Ishikawa (cell line): ENCODE data around the gene TRPM1.

Source experiments
- CEBPB ChIP-seq: IDR thresholded peaks from 2 replicates; pipeline ENCODE4 v1.6.1; 2012
- CREB1 ChIP-seq: IDR thresholded peaks from 2 replicates; pipeline ENCODE4 v1.6.1; 2012; ENCODE audit warnings: low read depth
- EGR1 ChIP-seq: IDR thresholded peaks from 2 replicates; pipeline ENCODE4 v1.6.1; 2012
- EP300 ChIP-seq: IDR thresholded peaks from 2 replicates; pipeline ENCODE4 v1.6.1; 2012; ENCODE audit warnings: borderline replicate concordance
- FOXM1 ChIP-seq: IDR thresholded peaks from 2 replicates; pipeline ENCODE4 v1.6.1; 2012; ENCODE audit warnings: low read depth, borderline replicate concordance
- NFIC ChIP-seq: IDR thresholded peaks from 2 replicates; pipeline ENCODE4 v1.6.1; 2012
- RAD21 ChIP-seq: IDR thresholded peaks from 2 replicates; pipeline ENCODE4 v1.6.1; 2012; ENCODE audit warnings: low read depth
- TAF1 ChIP-seq: IDR thresholded peaks from 2 replicates; pipeline ENCODE4 v1.6.1; 2012; ENCODE audit warnings: low read depth, mild to moderate bottlenecking
- TCF12 ChIP-seq: IDR thresholded peaks from 2 replicates; pipeline ENCODE4 v1.6.1; 2012; ENCODE audit warnings: low read depth
- TEAD4 ChIP-seq: IDR thresholded peaks from 2 replicates; pipeline ENCODE4 v1.6.1; 2012
- YY1 ChIP-seq: IDR thresholded peaks from 2 replicates; pipeline ENCODE4 v1.6.1; 2012; ENCODE audit warnings: low read depth
- ZBTB7A ChIP-seq: IDR thresholded peaks from 2 replicates; pipeline ENCODE4 v1.6.1; 2012; ENCODE audit warnings: low read depth
- TF ChIP-seq, protein P1 (sequence below): IDR thresholded peaks from 2 replicates; pipeline ENCODE4 v1.6.1; 2012
- TF ChIP-seq, protein P2 (sequence below): IDR thresholded peaks from 2 replicates; pipeline ENCODE4 v1.6.1; 2012
- TF ChIP-seq, protein P3 (sequence below): IDR thresholded peaks from 2 replicates; pipeline ENCODE4 v1.6.1; 2012; ENCODE audit warnings: low read depth, mild to moderate bottlenecking

Gene TRPM1

DNA sequence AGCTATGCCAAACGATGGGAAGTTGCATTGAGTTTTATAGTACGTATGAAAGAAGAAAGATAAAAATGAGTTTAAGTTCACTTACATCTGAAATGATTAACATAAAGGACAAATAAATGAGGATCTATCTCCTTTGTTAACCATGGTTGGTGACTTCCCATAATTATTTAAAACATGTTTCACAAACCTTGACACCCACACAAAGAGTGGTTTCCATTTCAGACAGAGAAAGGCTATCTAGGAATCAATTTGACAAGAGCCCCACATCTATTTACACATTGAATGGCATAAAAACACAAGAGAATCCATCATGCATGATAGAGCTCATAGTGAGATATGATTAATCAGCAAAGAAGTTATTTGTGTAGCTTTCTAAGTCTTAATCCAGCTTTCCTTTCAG, 95.9 kb downstream of the TRPM1 start:
- TF ChIP-seq EGR1 (no peak), YY1 (no peak), CEBPB (no peak), TCF12 (no peak), TEAD4 (no peak), ZBTB7A (no peak), TAF1 (no peak)
- TF ChIP-seq, protein P1, sequence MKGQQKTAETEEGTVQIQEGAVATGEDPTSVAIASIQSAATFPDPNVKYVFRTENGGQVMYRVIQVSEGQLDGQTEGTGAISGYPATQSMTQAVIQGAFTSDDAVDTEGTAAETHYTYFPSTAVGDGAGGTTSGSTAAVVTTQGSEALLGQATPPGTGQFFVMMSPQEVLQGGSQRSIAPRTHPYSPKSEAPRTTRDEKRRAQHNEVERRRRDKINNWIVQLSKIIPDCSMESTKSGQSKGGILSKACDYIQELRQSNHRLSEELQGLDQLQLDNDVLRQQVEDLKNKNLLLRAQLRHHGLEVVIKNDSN, result no peak
- TF ChIP-seq, protein P2, sequence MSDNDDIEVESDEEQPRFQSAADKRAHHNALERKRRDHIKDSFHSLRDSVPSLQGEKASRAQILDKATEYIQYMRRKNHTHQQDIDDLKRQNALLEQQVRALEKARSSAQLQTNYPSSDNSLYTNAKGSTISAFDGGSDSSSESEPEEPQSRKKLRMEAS, result no peak

DNA sequence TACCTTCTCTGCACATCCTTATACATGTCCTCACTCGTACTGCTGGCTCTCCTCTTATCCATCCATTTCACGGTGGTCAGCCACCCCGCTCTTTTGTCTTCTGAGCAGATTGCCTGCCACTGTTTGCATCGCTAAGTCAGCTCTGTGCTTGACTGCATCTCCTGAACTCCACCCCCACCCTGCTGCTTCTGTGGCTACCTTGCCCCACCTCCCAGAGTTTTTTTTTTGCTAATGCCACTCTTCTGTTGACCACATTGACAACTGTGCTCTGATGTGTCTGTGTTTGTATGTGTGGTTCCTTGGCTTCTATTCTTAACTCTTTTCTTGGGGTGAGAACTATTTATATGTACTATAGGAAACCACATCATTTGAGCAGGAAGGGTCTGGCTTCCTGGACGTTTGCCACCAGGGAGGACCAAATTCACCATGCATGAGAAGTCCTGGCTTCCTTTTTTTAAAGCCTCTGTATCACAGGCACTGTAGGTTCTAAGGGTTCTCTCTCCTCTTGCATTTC, 97.2 kb downstream of the TRPM1 start:
- TF ChIP-seq FOXM1 (no peak), TEAD4 (no peak), EP300 (no peak), CEBPB (no peak), ZBTB7A (no peak)

DNA sequence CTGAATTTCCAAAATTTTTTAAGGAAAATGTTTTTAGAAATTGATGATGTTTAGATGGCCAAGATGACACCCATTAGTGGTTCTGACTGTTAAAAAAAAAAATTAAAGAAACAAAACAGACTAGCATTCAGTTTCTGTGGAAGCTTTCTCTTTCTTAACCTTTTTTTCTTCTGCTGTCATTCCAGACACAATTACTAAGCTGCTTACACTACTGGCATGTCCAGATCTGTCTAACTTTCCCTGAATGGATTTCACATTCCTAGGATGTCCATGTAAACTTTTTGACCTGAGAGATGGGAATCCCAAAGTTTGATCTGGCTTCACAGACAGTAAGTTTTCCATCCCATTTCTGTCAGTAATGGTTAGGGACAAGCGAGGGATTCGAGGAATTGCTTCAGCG, 99.8 kb downstream of the TRPM1 start:
- TF ChIP-seq ZBTB7A (no peak), EP300 (no peak), TAF1 (no peak), RAD21 (no peak), EGR1 (no peak), CREB1 (no peak), CEBPB (no peak), FOXM1 (no peak)
- TF ChIP-seq, protein P2, result no peak
- TF ChIP-seq, protein P3, sequence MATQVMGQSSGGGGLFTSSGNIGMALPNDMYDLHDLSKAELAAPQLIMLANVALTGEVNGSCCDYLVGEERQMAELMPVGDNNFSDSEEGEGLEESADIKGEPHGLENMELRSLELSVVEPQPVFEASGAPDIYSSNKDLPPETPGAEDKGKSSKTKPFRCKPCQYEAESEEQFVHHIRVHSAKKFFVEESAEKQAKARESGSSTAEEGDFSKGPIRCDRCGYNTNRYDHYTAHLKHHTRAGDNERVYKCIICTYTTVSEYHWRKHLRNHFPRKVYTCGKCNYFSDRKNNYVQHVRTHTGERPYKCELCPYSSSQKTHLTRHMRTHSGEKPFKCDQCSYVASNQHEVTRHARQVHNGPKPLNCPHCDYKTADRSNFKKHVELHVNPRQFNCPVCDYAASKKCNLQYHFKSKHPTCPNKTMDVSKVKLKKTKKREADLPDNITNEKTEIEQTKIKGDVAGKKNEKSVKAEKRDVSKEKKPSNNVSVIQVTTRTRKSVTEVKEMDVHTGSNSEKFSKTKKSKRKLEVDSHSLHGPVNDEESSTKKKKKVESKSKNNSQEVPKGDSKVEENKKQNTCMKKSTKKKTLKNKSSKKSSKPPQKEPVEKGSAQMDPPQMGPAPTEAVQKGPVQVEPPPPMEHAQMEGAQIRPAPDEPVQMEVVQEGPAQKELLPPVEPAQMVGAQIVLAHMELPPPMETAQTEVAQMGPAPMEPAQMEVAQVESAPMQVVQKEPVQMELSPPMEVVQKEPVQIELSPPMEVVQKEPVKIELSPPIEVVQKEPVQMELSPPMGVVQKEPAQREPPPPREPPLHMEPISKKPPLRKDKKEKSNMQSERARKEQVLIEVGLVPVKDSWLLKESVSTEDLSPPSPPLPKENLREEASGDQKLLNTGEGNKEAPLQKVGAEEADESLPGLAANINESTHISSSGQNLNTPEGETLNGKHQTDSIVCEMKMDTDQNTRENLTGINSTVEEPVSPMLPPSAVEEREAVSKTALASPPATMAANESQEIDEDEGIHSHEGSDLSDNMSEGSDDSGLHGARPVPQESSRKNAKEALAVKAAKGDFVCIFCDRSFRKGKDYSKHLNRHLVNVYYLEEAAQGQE, result no peak

DNA sequence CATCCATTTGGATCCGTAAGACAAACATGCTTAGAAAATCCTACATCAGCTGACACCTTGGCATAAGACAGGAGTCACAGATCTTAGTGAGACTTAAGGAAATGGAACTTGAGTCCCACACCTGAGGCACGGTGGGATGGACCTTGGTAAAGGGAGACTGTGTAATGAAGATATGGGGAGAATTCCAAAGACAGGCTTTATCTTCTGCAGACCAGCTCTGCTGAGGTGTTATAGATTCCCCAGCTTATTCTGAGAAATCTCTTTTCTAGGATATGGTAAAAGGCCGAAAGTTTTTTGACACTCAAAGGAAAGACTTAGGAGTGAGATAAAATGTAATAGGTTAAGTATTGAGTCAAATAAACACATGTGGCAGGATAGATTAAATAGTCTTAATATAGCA, 101.8 kb downstream of the TRPM1 start:
- no peak for TF ChIP-seq CEBPB
- TF ChIP-seq TEAD4, result no peak
- TF ChIP-seq, protein P2, result no peak
- TF ChIP-seq, protein P1, result no peak
- no peak for TF ChIP-seq EGR1

DNA sequence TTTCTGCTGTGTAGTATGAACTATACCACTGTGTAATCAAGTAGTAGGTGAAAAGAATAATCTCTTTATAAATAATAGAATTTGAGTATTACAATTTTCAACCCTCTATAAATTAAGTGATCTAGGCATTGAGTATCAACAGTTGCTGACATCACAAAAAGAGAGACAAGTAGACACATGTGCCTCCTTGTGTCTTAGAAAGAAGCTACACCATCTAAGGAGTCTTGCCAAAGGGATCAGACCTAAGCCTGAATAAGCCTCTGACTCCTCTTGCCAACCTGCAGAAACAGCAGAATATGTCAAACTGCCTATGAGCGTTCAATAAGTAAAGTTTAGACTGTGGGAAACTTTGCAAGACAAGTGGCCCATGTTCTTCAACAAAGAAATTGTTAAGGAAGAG, 104.3 kb downstream of the TRPM1 start:
- TF ChIP-seq FOXM1, result no peak

DNA sequence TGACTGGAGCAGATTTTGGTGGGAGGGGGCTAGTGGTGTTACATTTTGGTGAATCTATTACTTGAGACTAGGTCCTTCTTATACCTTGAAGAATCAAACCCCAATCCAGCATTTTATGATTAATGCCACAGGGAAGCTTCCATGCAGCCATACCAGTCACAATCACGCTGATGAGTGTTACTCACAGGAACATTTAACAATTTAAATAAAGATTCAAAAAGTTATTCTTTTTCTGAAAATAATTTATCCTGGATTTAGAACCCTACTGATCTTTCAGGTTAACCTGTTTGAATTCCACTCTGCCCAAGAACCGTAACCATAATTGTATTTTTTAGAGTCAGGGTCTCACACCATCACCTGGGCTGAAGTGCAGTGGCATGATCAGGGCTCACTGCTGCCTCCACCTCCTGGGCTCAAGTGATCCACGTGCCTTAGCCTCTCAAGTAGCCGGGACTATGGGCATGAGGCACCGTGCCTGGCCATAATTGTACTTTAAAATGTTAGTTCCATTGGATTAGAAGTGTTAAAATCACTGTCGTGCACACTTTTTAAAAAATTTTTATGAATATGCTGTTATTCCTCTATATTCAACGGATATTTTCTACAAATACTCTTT, 109.2 kb downstream of the TRPM1 start:
- no peak for TF ChIP-seq RAD21
- no peak for TF ChIP-seq EP300
- TF ChIP-seq, protein P3, result no peak
- TF ChIP-seq, protein P2, result no peak
- TF ChIP-seq, protein P1, result no peak
- no peak for TF ChIP-seq EGR1
- TF ChIP-seq CEBPB, result no peak
- no peak for TF ChIP-seq ZBTB7A
- TF ChIP-seq CREB1, result no peak
- no peak for TF ChIP-seq TAF1
- no peak for TF ChIP-seq TCF12
- no peak for TF ChIP-seq NFIC
- TF ChIP-seq FOXM1, result no peak
- no peak for TF ChIP-seq TEAD4
- no peak for TF ChIP-seq YY1
